NCI-H1417 (cell line): Measurements from ENCODE around the gene SH2D3C.
"Not testable (repeated sequence)": the region's sequence is repeated elsewhere in the genome, so short reads cannot be mapped to it uniquely, and the experiment has no call there.

Experiments used
- DNase-seq, 3 experiments: peaks; one replicate each; lab custom pipeline; 2025; lab: John Stamatoyannopoulos, UW

Gene SH2D3C

DNA sequence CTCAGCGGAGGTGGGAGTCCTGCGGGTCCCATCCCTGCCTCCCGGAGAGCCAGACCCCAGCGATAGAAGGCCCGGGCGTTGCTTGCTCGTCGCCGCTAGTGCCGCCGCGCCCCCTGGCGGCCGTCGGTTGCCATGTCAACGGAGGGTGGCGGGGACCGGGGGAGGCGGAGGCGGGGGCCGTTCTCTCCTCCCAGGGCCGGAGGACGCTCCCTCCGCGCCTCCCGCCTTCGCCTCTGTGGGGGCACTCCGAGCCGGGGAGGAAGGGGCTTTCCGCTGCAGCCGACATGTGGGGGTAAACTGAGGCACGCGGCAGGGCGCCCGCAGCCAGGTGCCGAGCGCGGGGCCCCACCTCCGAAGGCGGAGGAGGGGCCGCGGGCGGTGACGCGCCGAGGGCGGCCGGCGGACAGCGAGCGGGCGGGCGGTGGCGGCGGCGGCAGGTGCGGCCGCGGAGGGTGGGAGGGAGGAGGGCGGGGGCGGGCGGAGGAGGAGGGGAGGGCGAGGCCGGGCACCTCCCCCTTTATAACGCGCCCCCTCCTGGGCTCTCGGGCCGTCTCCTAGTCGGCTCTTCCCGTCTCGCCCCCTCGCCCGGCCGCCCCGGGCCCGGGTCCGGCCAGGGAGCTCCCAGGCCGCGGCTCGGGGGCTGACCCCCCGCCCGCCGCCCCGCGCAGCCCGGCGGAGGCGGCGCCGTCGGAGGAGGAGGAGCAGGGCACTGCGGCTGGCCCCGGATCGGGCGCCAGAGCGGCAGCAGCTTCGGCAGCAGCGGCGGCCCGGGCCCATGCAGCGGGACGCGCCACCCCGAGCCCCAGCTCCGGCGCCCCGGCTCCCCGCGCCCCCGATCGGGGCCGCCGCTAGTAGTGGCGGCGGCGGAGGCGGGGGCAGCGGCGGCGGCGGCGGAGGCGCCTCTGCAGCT lies 6.8 kb upstream of the SH2D3C start:
- peak; percentile 73 to 99 (median 95) for DNase-seq

DNA sequence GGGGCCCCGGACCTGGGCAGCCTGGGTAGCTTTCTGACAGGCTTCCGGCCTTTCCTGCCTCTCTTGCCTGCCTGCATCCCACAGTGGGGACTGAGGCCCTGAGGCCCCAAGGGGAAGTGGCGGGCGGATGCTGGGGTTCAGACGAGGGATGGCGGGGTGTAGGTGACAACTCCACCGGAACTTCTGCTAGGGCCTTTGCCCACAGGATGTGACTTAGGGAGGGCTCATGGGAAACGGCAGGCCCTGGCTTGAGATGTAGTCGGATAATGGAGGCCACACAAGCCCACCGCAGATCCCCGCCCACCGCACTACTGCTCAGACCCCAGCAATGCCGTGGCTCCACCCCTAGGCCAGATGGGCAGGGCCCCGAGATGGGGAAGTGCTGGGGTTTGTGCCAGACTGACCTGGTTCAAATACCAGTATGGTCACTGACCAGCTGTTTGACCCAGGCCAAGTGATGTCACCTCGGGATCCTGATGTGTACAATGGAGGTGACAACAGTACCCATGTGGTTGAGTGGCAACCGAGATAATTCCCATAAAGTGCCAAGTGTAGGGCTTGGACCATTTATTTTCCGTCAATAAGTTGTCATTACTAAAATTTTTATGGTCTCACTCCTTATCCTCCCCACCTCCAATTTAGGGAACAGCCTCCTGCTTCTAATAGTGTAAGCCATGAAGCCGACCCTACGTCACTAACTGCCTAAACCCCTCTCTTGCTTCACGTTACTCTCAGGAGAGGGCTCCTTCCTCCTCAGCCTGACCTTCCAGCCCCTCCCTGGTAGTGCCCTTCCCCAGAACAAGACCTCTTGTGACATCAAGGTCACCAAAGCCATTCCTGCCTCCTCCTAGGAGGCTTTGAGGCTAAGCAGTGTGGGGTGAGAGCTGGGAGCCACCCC lies 4.9 kb upstream of the SH2D3C start:
- DNase-seq = peak in 1 of 3 experiments; percentile 20

DNA sequence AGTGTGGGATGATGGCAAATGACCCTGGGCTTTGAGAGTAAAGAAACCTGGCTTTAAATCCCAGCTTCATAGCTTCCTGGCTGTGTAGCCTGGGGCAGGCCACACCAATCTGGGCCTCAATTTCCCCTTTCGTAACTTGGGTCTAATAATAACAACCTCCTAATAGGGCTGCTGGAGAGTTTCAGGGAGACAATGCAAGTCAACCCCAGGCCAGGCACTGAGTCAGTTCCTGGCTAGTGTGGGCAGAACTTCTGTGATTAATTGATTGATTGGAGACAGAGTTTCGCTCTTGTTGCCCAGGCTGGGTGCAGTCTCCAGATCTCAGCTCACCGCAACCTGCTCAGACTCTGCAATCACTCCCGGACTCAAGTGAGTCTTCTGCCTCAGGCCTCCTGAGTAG lies 3.3 kb upstream of the SH2D3C start:
- DNase-seq = no peak

DNA sequence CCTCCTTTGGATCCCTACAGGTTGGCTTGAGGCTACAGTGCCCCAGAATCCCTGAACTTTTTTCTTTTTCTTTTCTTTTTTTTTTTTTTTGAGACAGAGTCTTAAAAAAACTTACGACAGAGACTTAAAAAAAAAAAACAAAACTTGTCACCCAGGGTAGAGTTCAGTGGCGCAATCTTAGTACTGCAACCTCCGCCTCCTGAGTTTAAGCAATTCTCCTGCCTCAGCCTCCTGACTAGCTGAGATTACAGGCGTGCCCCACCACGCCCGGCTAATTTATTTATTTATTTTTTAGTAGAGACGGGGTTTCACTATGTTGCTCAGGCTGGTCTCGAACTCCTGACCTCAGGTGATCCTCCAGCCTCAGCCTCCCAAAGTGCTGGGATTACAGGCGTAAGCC lies 2.4 kb upstream of the SH2D3C start:
- DNase-seq = not testable (repeated sequence)

- DNase-seq = no peak
Observed at GRCh38 chr9:127780126-127780885, 1.8 kb upstream of the SH2D3C start.

DNA sequence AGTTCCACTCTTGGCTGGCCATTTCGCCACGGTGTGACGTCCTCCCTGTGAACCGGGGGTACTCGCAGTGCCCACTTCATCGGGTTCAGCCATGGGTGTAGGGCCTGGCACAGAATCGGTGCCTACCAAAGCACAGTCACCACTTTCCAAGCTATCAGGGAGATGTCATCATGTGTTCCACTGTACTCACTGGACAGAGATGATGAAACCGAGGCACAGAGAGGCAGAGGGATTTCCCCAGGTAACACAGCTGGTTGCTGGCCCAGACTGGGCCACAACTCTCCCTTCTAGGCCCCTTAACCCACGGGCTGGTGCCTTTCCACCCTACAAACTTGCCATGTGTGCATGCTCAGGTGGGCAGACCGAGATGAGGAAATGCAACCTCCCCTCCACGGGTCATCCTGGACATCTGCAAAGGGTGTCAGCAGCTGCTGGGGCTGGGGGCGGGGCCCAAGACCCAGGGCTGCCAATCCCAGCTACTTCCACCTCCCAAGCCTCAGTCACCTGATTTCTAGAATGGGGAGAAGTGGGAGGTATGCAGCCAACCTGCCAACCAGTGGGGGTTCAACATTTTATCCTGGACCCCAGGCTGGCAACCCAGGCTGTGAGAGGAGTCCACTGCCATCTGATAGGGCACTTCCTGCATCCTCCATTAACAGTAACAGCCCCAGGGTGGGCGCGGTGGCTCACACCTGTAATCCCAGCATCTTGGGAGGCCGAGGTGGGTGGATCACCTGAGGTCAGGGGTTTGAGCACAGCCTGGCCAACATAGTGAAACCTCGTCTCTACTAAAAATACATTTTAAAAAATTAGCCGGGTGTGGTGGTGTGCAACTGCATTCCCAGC lies 893 bp upstream of the SH2D3C start:
- DNase-seq = no peak

DNA sequence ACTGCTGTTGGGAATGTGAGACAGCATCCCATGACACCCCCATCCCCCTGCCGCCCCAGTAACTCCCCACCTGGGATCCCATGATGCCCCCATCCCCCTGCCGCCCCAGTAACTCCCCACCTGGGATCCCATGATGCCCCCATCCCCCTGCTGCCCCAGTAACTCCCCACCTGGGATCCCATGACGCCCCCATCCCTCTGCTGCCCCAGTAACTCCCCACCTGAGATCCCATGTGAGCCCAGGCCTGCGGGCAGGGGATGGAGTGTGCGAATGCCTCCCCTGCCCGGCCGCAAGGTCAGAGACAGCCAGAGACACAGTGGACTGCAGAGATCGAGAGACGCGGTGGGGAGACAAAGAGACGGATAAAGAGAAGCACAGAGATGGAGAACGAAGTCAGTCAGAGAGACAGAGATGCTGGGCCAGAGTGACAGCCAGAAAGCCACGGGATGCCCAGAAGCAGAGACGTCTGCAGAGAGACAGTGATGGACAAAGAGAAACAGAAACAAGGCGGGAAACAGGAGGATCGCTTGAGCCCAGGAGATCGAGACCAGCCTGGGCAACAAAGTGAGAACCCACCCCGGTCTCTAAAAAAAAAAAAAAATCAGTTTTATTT lies 992 bp downstream of the SH2D3C start:
- DNase-seq = no peak

GRCh38 chr9:127776924-127777289 lies 1.6 kb downstream of the SH2D3C start:
- DNase-seq = no peak

- DNase-seq = peak in 2 of 3 experiments; percentile 24 to 61
Observed at GRCh38 chr9:127776195-127776923, 2.1 kb downstream of the SH2D3C start.

DNA sequence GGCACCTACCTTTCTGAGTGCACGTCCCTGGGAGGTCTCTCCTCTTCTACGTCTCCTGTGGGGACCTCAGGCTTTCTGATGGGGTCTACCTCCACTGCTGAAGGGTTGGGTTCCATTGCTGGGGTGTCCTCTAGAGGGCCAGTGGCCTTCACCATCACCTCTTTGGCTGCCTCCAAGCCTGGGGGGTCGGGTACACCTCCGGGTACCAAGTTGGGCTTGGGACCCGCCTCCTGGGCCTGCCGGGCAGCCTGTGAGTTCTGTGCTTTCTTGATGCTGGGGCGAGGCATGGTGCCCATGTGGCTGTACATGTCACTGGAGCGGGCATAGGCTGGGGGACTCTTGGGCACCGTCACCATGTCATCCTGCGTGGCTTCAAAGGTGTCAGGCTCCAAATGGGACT lies 4.5 kb downstream of the SH2D3C start:
- no peak for DNase-seq

DNA sequence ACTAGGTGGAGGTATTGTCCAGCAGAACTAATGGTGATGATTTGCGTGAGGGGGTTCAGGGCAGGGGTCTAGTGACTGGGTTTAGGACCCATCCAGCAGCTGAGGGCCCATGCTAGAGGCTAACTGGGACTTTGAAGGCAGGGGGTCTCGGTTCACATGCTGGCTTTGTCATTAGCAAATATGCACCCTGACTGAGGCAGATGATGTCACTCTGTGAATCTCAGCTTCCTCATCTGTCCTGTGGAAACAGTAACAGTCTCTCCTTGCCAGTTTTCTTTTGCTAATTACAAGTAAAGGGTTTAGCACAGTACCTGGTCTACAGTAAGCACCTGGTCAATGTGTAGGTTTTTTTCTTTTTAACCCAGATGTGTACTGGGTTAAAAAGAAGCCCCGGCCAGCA lies 5.2 kb downstream of the SH2D3C start:
- DNase-seq = no peak

GRCh38 chr9:127772603-127773002 lies 5.9 kb downstream of the SH2D3C start:
- no peak for DNase-seq

DNA sequence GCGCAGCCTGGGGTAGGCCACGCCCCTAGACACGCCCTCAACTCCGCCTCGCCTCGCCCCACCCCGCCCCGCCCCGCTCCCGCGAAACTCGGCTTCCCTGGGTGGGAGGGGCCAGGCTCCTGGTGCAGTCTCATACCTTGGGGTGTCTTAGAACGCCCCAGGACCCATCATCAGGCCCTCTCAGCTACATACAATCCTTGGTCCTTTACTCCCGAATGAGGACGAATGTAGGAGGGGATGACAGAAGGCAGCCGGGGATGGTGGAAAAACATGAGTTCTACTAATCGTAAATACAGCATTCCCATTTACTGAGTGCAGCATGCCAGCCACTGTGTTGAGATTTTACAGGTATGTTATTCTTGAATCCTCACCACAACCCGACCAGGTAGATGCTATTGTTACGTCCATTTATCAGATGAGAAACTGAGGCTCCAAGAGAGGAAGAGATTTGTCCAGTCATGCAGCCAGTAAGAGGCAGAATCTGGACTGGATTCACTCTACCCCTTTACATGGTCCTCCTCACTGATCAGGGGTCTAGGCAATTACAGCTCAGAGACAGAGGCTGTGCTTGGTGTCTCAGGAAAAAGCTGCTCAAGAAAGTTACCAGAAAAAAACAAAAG lies 6.8 kb downstream of the SH2D3C start:
- no peak for DNase-seq

DNA sequence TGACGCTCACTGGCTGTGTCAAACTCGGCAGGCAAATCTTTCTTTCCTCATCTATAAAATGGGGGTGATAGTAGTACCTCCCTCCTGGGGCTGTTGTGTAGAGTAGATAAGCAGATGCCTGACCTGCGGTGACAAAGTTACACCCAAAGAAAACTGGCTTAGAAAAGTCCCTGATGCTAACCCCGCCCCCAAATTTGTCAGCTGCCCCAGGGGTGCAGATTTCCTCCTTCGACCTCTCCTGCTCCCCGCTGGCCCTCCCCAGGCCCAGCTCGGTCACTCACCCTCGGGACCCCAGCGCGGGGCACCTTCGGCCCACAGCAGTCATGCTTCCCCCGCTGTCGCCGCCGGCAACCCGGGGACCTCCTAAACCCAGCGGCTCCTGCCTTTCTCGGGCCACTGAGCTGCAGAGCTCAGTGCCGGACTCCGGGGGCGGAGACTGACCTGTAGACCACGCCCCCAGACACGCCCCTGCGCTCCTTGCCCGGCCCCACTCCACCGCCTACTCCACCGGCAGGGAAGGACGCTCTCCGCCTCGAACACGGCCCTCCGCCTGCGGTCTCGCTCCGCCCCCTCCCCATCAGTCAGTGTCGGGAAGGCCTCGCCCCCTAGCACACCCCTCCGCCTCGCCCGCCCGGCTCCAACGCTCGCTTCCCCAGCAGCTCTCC lies 7.4 kb downstream of the SH2D3C start:
- peak; percentile 88 to 99 (median 97) for DNase-seq

GRCh38 chr9:127770583-127770904 lies 7.9 kb downstream of the SH2D3C start:
- no peak for DNase-seq

DNA sequence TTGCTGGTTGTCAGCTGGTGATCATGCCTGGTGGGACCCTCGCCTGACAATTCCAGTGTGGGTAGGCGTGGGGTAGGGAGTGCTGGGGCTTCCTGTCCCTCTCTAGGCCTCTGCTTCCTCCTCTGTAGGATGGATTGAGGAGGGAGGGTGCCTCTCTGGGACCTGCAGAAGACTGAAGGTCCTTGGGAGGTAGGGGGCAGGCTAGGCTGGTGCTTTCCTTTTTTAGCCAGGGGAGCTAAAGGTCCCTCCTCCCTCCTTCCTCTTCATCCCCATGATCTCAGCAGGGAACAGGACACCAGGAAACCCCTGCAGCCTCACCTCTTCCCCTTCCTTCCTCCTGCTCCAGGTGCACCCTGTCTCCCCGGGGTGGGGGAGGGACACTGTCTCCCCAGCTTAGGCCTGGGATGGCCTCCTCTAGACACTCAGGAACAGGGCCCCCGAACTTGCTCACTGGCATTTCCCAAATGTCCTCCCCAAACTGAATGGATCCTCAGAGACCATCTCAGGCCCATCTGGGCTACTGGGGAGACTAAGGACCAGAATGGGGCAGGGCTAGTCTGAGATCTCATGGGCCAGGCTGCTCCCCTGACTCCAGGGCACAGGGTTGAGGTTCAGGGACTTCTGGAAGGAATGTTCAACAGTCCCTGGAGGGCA lies 8.4 kb downstream of the SH2D3C start:
- DNase-seq = no peak

DNA sequence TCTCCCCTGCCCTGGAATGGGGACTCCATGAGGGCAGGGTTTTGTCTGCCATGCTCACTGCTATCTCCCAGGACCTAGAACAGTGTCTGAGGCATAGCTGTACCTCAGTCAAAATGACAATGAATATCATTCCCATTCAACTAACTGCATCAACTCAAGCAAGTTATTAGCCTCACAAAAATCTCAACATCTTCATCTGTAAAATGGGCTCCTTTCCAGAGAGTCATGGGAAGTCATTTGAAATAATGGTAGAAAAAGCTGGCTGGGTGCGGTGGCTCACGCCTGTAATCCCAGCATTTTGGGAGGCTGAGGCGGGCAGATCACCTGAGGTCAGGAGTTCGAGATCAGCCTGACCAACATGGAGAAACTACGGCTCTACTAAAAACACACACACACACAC lies 9.4 kb downstream of the SH2D3C start:
- no peak for DNase-seq

DNA sequence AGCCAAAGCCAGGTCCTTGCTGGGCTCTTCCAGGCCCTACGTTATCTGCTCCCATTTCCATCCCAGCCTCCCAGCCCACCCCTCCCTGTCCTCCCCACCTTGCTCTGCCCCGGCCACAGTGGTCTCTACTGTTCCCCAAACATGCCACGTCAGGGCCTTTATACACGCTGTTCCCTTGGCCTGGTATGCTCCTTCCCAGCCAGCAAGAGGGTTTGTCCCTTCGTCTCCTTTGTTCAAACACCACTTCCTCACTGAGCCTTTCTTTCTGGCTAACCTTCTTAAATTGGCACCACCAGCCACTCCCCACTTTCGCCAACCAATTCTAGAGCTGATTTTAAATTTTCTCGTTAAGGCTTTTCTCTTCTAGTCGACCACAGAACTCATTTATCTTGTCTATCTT lies 9.8 kb downstream of the SH2D3C start:
- DNase-seq = no peak

DNA sequence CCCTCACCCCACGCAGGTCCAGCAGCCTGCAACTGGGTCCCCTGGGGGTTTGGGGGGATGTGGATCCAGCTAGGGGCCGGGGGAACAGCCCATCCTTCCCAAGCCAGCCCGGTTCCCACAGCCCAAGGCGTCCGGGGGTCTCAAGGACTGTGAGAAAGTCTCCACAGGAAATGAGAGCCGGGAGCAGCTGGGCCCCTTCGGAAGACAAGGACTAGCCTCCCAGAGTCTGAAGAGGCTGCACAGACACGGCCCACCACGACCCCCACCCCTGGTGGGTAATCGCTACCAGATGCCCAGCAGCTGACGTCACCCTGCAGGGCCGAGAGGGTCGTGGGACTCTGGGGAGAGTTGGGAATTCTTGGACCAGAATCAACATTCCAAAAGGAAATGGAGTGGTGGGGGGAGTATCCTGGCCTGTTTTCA lies 10.5 kb downstream of the SH2D3C start:
- no peak for DNase-seq
